IMR-90 (cell line): ENCODE data around the gene NCAPH2. TPM values are rescaled to one million over a fixed set of nuclear protein-coding genes. Genes with fewer than 3 reads are reported as not detected.

Source experiments
- ATAC-seq: fragments of 200-7000 bp; cut with Tn5 transposase; 2 replicates; pipeline ENCODE4 v1.9.1; 2020; ENCODE audit warnings: low read depth, mild to moderate bottlenecking, moderate library complexity
- BruUV-seq: library from RNA; stranded (reverse); fragments of 400-500 nt; replicated peaks from 2 replicates; lab custom pipeline; 2021; lab: Mats Ljungman, UMichigan
- CTCF ChIA-PET: fragments of 300-600 bp; formaldehyde crosslinking; extraction: SDS; loops from one replicate; lab custom pipeline; 2021; ENCODE audit warnings: antibody characterized with exemption; lab: Yijun Ruan, JAX
- POLR2A ChIA-PET: fragments of 300-600 bp; sonication (Branson Sonifier 250); formaldehyde crosslinking; loops from one replicate; lab custom pipeline; 2022; ENCODE audit warnings: antibody characterized with exemption; ENCODE audit not compliant: unreplicated experiment; lab: Charles Lee
- DNase-seq: peaks from one replicate; pipeline ENCODE4 v3.0.0; 2013
- H2AFZ ChIP-seq: replicated peaks from 2 replicates; pipeline ENCODE3; 2013; ENCODE audit warnings: low read length, mild to moderate bottlenecking; ENCODE audit not compliant: poor library complexity
- H2AK5ac ChIP-seq: 2 replicates; pipeline ENCODE4 v1.6.1; 2013; ENCODE audit warnings: low read depth, low read length, inconsistent platforms
- H2AK9ac ChIP-seq: replicated peaks from 2 replicates; pipeline ENCODE3; 2013; ENCODE audit warnings: mild to moderate bottlenecking, low read depth, low read length, moderate library complexity; ENCODE audit not compliant: poor library complexity
- H2BK120ac ChIP-seq: 2 replicates; pipeline ENCODE4 v1.6.1; 2013; ENCODE audit warnings: low read depth, low read length, inconsistent platforms
- H2BK15ac ChIP-seq: 3 replicates; pipeline ENCODE4 v1.6.1; 2013; ENCODE audit warnings: low read depth, low read length, inconsistent platforms
- H2BK20ac ChIP-seq: 2 replicates; pipeline ENCODE4 v1.6.1; 2013; ENCODE audit warnings: low read depth, mild to moderate bottlenecking, inconsistent platforms, low read length, moderate library complexity
- H2BK5ac ChIP-seq: 2 replicates; pipeline ENCODE4 v1.6.1; 2013; ENCODE audit warnings: mild to moderate bottlenecking, low read depth, low read length, inconsistent platforms; ENCODE audit not compliant: poor library complexity, severe bottlenecking
- H3K14ac ChIP-seq: replicated peaks from 2 replicates; pipeline ENCODE4 v1.6.1; 2013; ENCODE audit warnings: low read depth, low read length, inconsistent platforms
- H3K18ac ChIP-seq: 2 replicates; pipeline ENCODE4 v1.6.1; 2013; ENCODE audit warnings: low read depth, low read length, control low read depth
- H3K23ac ChIP-seq: 2 replicates; pipeline ENCODE4 v1.6.1; 2013; ENCODE audit warnings: low read depth, low read length, inconsistent platforms
- H3K27ac ChIP-seq: 2 replicates; pipeline ENCODE4 v1.5.1; 2013; ENCODE audit warnings: mild to moderate bottlenecking, control low read depth, low read length; ENCODE audit not compliant: insufficient read depth
- H3K27me3 ChIP-seq: 2 replicates; pipeline ENCODE4 v1.6.1; 2013; ENCODE audit warnings: low read length; ENCODE audit not compliant: control insufficient read depth, insufficient read depth
- H3K36me3 ChIP-seq: 2 replicates; pipeline ENCODE4 v1.6.1; 2013; ENCODE audit warnings: low read length, mixed read lengths; ENCODE audit not compliant: control insufficient read depth, insufficient read depth
- H3K4ac ChIP-seq: 2 replicates; pipeline ENCODE4 v1.6.1; 2013; ENCODE audit warnings: low read depth, low read length, inconsistent platforms
- H3K4me1 ChIP-seq: 2 replicates; pipeline ENCODE4 v1.6.1; 2013; ENCODE audit warnings: low read length, mixed read lengths; ENCODE audit not compliant: control insufficient read depth, insufficient read depth
- H3K4me2 ChIP-seq: 2 replicates; pipeline ENCODE4 v1.6.1; 2013; ENCODE audit warnings: low read depth, mild to moderate bottlenecking, control low read depth, low read length, moderate library complexity
- H3K4me3 ChIP-seq: 2 replicates; pipeline ENCODE4 v1.5.1; 2013; ENCODE audit warnings: low read depth, mild to moderate bottlenecking, control low read depth, low read length, moderate library complexity; ENCODE audit not compliant: insufficient read depth
- H3K56ac ChIP-seq: 2 replicates; pipeline ENCODE4 v1.6.1; 2013; ENCODE audit warnings: low read length, inconsistent platforms; ENCODE audit not compliant: insufficient read depth; ENCODE audit errors: extremely low read depth
- H3K79me1 ChIP-seq, 2 experiments: 2 replicates each; pipeline ENCODE4 v1.6.1; 2013; ENCODE audit warnings: low read length in 2 of 2, inconsistent platforms in 1 of 2, low read depth in 1 of 2
- H3K9ac ChIP-seq: 2 replicates; pipeline ENCODE4 v1.6.1; 2013; ENCODE audit warnings: low read depth, low read length, control low read depth
- H3K9me1 ChIP-seq: 2 replicates; pipeline ENCODE4 v1.6.1; 2013; ENCODE audit warnings: low read length, inconsistent platforms; ENCODE audit not compliant: insufficient read depth
- H3K9me3 ChIP-seq: 2 replicates; pipeline ENCODE4 v1.6.1; 2013; ENCODE audit warnings: low read length; ENCODE audit not compliant: control insufficient read depth, insufficient read depth
- H4K20me1 ChIP-seq: 2 replicates; pipeline ENCODE4 v1.6.1; 2013; ENCODE audit warnings: low read length, inconsistent platforms; ENCODE audit not compliant: insufficient read depth
- H4K5ac ChIP-seq: 2 replicates; pipeline ENCODE4 v1.6.1; 2013; ENCODE audit warnings: mild to moderate bottlenecking, low read depth, low read length, control low read depth
- H4K8ac ChIP-seq, 2 experiments: 2 replicates each; pipeline ENCODE4 v1.6.1; 2013; ENCODE audit warnings: low read depth in 2 of 2, low read length in 2 of 2, control low read depth in 1 of 2, inconsistent platforms in 1 of 2
- H4K91ac ChIP-seq: 2 replicates; pipeline ENCODE4 v1.6.1; 2013; ENCODE audit warnings: low read depth, low read length, inconsistent platforms; ENCODE audit not compliant: insufficient read depth
- BHLHE40 ChIP-seq: fragments of 150-350 bp; IDR thresholded peaks from 2 replicates; pipeline ENCODE4 v1.6.1; 2016; ENCODE audit warnings: mild to moderate bottlenecking, low read depth, low read length
- CHD1 ChIP-seq: IDR thresholded peaks from 2 replicates; pipeline ENCODE4 v1.6.1; 2012; ENCODE audit warnings: low read depth, low read length, improper control_type of control experiment
- FOS ChIP-seq: fragments of 150-350 bp; IDR thresholded peaks from 2 replicates; pipeline ENCODE4 v1.6.1; 2016; ENCODE audit warnings: low read depth, low read length
- POLR2A ChIP-seq: IDR thresholded peaks from 2 replicates; pipeline ENCODE4 v1.6.1; 2012; ENCODE audit warnings: mild to moderate bottlenecking, low read depth, low read length
- RFX5 ChIP-seq: IDR thresholded peaks from 2 replicates; pipeline ENCODE4 v1.8.0; 2012; ENCODE audit warnings: low read depth, mild to moderate bottlenecking, low read length, moderate library complexity
- WGBS, 2 experiments: methylation state at CpG; one replicate each; pipeline versions ENCODE4 v1.1.5 to v1.1.7; 2013; ENCODE audit warnings: missing lambda C conversion rate in 2 of 2; ENCODE audit not compliant: insufficient read length in 1 of 2; ENCODE audit errors: extremely low coverage in 2 of 2; 5-methylcytosine and 5-hydroxymethylcytosine counted together
- dilution Hi-C: fragments of 300-500 bp; cut with HindIII; formaldehyde crosslinking; loops from one replicate; pipeline ENCODE4 v1.14.3; 2018; ENCODE audit warnings: low sequenced_read_pairs; ENCODE audit not compliant: unreplicated experiment
- in situ Hi-C: fragments of 300-500 bp; cut with MboI; formaldehyde crosslinking; loops from 3 replicates; pipeline ENCODE4 v1.14.3; 2019; ENCODE audit warnings: low sequenced_read_pairs, inconsistent platforms, mixed read lengths
- intact Hi-C: fragments of 100-400 bp; cut with micrococcal nuclease; formaldehyde crosslinking; loops from 2 replicates; pipeline ENCODE4 v1.10.0; 2022
- polyA plus RNA-seq, 3 experiments: library from polyadenylated mRNA; depleted of rRNA; stranded (reverse); fragments of >200 nt; gene quantifications; 2 replicates each; pipeline ENCODE4 v1.2.3, GENCODE V29; 2012; ENCODE audit warnings: low replicate concordance in 1 of 3
- total RNA-seq: library from RNA; depleted of rRNA; stranded (reverse); fragments of >200 nt; gene quantifications from 2 replicates; pipeline ENCODE4 v1.2.3, GENCODE V29; 2012
- TF ChIP-seq, protein P1 (sequence below): fragments of 150-350 bp; IDR thresholded peaks from 2 replicates; pipeline ENCODE4 v1.6.1; 2017; ENCODE audit warnings: mild to moderate bottlenecking, antibody characterized with exemption, low read length, low read depth

Gene NCAPH2
- total and polyA plus RNA-seq, 2 of the 4 experiments (the other 2 are of a cell fraction), result 30.2 to 38.5 TPM

DNA sequence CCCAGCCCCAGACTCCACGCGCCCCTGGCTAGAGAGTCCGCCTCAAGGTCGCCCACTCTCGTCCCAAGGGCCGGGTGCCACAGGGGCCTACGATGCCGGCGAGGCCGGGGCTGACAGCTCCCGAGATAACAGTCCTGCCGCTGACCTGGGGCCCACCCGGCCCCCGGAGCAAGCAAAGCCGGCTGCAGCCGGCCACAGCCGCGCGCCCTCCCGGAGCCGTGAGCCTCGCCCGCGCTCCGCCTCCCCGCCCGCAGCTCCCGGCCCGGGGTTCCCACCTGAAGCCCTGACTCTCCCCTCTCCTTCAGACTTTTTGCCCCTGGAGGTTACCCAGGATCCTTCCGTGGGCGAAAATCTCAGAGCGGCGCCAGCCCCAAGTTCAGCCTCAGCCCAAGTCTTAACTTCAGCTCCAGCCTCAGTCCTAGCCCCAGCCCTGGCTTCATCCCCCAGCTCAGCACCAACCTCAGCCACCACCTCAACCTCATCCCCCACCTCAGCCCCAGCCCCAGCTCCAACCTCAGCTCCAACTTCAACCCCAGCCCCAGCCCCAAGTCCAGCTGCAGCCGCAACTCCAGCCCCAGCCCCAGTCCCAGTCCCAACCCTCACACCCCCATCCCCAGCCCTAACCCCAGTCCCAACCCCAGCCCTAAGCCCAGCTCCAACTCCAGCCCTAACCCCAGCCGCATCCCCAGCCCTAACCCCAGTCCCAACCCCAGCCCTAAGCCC is 39.4 kb downstream of the NCAPH2 start:
- no peak for DNase-seq
- H4K8ac ChIP-seq, result no peak overlapping the region
- in situ Hi-C loops, result no loop called here
- no peaks in the 10 kb centered on the region for H3K9me3 ChIP-seq
- H3K23ac ChIP-seq, result no peak overlapping the region
- H3K79me1 ChIP-seq, result no peaks in the 10 kb centered on the region
- no peak overlapping the region for H3K4me2 ChIP-seq
- no peak overlapping the region for H3K4ac ChIP-seq
- TF ChIP-seq BHLHE40 (no peak), FOS (no peak), RFX5 (no peak), CHD1 (no peak), POLR2A (no peak)
- TF ChIP-seq, protein P1, sequence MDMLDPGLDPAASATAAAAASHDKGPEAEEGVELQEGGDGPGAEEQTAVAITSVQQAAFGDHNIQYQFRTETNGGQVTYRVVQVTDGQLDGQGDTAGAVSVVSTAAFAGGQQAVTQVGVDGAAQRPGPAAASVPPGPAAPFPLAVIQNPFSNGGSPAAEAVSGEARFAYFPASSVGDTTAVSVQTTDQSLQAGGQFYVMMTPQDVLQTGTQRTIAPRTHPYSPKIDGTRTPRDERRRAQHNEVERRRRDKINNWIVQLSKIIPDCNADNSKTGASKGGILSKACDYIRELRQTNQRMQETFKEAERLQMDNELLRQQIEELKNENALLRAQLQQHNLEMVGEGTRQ, result no peak
- H2BK15ac ChIP-seq, result no peak overlapping the region
- H3K4me3 ChIP-seq, result no peak overlapping the region
- CTCF ChIA-PET, result interaction anchor here (0.9 kb wide), 1 partner anchor 22 kb away, joined by 3 read pairs; the partner anchor contains the start of gene SCO2
- no peak overlapping the region for H4K5ac ChIP-seq
- H4K20me1 ChIP-seq, result no peaks in the 10 kb centered on the region
- no peak overlapping the region for H3K14ac ChIP-seq
- intact Hi-C loops, result no loop called here
- no peak overlapping the region for H4K91ac ChIP-seq
- H3K4me1 ChIP-seq, result no peaks in the 10 kb centered on the region; the same call in 1 of the 2 replicates
- H2AFZ ChIP-seq, result peak overlapping the region; percentile 21
- peaks cover 71% of the 10 kb centered on the region for H3K27me3 ChIP-seq
- no peak overlapping the region for H2AK5ac ChIP-seq
- no peak overlapping the region for H3K56ac ChIP-seq
- no peak overlapping the region for H3K27ac ChIP-seq
- BruUV-seq, result no TSS peak
- WGBS, 2 experiments, result 21% methylated on average over 22 of the region's 35 CpGs; no CpG with 5 or more reads in 1 of the 2 experiments
- dilution Hi-C loops, result no loop called here
- no peak overlapping the region for H3K9ac ChIP-seq
- no peak overlapping the region for H2BK20ac ChIP-seq
- 0 out of 2 replicates have a peak, but pooled peaks cover 2% of the 10 kb centered on the region for H3K9me1 ChIP-seq
- H3K18ac ChIP-seq, result no peak overlapping the region
- H3K36me3 ChIP-seq, result no peaks in the 10 kb centered on the region
- H2AK9ac ChIP-seq, result no peak overlapping the region
- POLR2A ChIA-PET, result no interaction called here
- H2BK120ac ChIP-seq, result no peak overlapping the region
- H2BK5ac ChIP-seq, result no peak overlapping the region
- ATAC-seq, result no peak
